T-helper 17 cell (primary cell): ENCODE measurements around the gene ABCA1. TPM values are rescaled to one million over a fixed set of nuclear protein-coding genes. Genes with fewer than 3 reads are reported as not detected.

Experiments used
- ATAC-seq: fragments of 150-1000 bp; cut with Tn5 transposase; 2 replicates; pipeline ENCODE4 v1.10.0; 2021; ENCODE audit warnings: mild to moderate bottlenecking, moderate library complexity
- DNase-seq, 3 donors: peaks; one replicate each; pipeline versions ENCODE4 v3.0.0 to v3.0.0-alpha.2; 2020 to 2021
- H3K9me3 ChIP-seq: one replicate; pipeline ENCODE4 v1.7.0; 2013; ENCODE audit warnings: low read length, mild to moderate bottlenecking; ENCODE audit not compliant: control insufficient read depth, poor library complexity, severe bottlenecking
- H3K27ac Mint-ChIP-seq: one replicate; pipeline ENCODE4 v1.8.0; 2022; ENCODE audit warnings: mild to moderate bottlenecking, moderate library complexity, mixed read lengths
- H3K27me3 Mint-ChIP-seq: one replicate; pipeline ENCODE4 v1.8.0; 2022; ENCODE audit warnings: mixed read lengths
- H3K36me3 Mint-ChIP-seq: one replicate; pipeline ENCODE4 v1.8.0; 2022; ENCODE audit warnings: low read depth, mixed read lengths
- H3K4me1 Mint-ChIP-seq: one replicate; pipeline ENCODE4 v1.8.0; 2022; ENCODE audit warnings: mild to moderate bottlenecking, mixed read lengths
- H3K4me3 Mint-ChIP-seq: one replicate; pipeline ENCODE4 v1.8.0; 2022; ENCODE audit warnings: mild to moderate bottlenecking, moderate library complexity, mixed read lengths
- total RNA-seq, 4 donors: library from RNA in 2 of 4; stranded (reverse) in 2 of 4; gene quantifications; one replicate each; pipeline ENCODE4 v1.2.3 and lab custom pipeline; 2022 to 2026

ABCA1 gene
- total RNA-seq, 2 donors from 2014 or later = 16.0 to 18.9 TPM

GRCh38 chr9:104747565-104748358 is 180.2 kb downstream of the ABCA1 start, which contains the start of gene NIPSNAP3A:
Gene NIPSNAP3A (plus strand): TSS chr9:104747683. CDS start chr9:104747793, 110 bp downstream.
- peaks cover 20% of the 10 kb centered on the region for H3K4me1 Mint-ChIP-seq
- peak; percentile 79 to 81 (median 79) for DNase-seq
- H3K9me3 ChIP-seq = no peaks in the 10 kb centered on the region
- H3K36me3 Mint-ChIP-seq = no peaks in the 10 kb centered on the region
- H3K4me3 Mint-ChIP-seq = peak within 1 kb of the TSS; percentile 98
- no peaks in the 10 kb centered on the region for H3K27me3 Mint-ChIP-seq
- peak; percentile 89 for ATAC-seq
- H3K27ac Mint-ChIP-seq = peak within 1 kb of the TSS; percentile 98

GRCh38 chr9:104747245-104747564 is 180.8 kb downstream of the ABCA1 start:
- no peaks in the 10 kb centered on the region for H3K9me3 ChIP-seq
- peak overlapping the region; percentile 98 for H3K4me3 Mint-ChIP-seq
- peaks cover 20% of the 10 kb centered on the region for H3K4me1 Mint-ChIP-seq
- H3K36me3 Mint-ChIP-seq = no peaks in the 10 kb centered on the region
- ATAC-seq (no peak), DNase-seq (no peak)
- H3K27me3 Mint-ChIP-seq = no peaks in the 10 kb centered on the region
- H3K27ac Mint-ChIP-seq = peak overlapping the region; percentile 98

GRCh38 chr9:104746798-104747197 is 181.2 kb downstream of the ABCA1 start:
- no peaks in the 10 kb centered on the region for H3K27me3 Mint-ChIP-seq
- H3K9me3 ChIP-seq = no peaks in the 10 kb centered on the region
- peak overlapping the region; percentile 98 for H3K27ac Mint-ChIP-seq
- DNase-seq (no peak), ATAC-seq (no peak)
- peaks cover 20% of the 10 kb centered on the region for H3K4me1 Mint-ChIP-seq
- peak overlapping the region; percentile 98 for H3K4me3 Mint-ChIP-seq
- H3K36me3 Mint-ChIP-seq = no peaks in the 10 kb centered on the region

DNA sequence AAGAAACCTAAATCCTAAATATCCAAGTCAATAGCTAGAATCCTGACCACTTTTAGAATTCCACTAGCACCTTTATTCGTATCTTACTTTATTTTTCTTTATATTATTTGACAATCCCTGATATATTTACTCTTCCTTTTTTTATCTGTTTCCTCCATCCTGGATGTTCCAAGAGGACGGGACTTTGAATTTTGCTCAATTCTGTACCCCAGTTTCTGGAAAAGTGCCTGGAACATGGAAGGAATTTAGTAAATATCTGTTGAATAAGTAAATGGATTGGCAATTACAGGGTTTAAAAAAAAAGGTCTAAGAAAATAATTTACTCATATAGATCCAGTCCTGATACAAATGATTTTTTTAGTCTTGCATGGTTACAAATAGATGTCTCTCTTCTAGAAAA is 181.7 kb downstream of the ABCA1 start:
- peak overlapping the region; percentile 98 for H3K27ac Mint-ChIP-seq
- ATAC-seq (no peak), DNase-seq (no peak)
- peaks cover 20% of the 10 kb centered on the region for H3K4me1 Mint-ChIP-seq
- H3K9me3 ChIP-seq = no peaks in the 10 kb centered on the region
- no peaks in the 10 kb centered on the region for H3K36me3 Mint-ChIP-seq
- no peaks in the 10 kb centered on the region for H3K27me3 Mint-ChIP-seq
- H3K4me3 Mint-ChIP-seq = peak overlapping the region; percentile 7

GRCh38 chr9:104745852-104746251 is 182.1 kb downstream of the ABCA1 start:
- H3K4me3 Mint-ChIP-seq = no peak overlapping the region
- H3K27me3 Mint-ChIP-seq = no peaks in the 10 kb centered on the region
- ATAC-seq = no peak

DNA sequence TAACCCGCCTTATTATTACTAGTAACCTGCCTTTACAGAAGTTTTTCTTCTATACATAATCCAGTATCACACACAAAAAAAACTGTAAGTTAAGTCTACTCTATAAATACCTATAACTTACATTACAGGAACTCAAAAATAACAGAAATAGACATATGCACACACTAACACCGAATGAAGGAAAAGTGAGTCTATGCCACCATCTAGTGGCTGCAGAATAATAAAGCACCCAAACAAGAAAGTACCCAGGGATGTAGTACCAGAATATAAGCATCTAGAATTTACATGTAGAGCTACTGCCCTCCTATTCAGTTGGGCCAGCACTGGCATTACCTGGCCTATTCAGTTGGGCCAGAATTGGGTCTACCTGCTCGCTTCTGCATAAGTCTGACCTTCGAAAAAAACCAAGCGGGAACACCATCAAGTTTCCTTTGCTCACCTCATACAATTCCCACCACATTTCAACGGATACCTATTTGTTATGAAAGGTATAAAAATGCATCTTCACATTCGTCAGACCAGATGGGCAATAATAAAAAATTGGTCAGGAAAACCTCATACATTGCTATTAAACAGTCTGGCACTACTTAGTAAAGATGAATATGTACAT is 184.5 kb downstream of the ABCA1 start:
- H3K4me3 Mint-ChIP-seq = no peak overlapping the region
- DNase-seq (peak in 1 of 3 donors; percentile 13), ATAC-seq (peak; percentile 28)
- H3K27me3 Mint-ChIP-seq = no peaks in the 10 kb centered on the region
- H3K4me1 Mint-ChIP-seq = peaks cover 13% of the 10 kb centered on the region
- H3K9me3 ChIP-seq = no peaks in the 10 kb centered on the region
- no peaks in the 10 kb centered on the region for H3K36me3 Mint-ChIP-seq
- no peak overlapping the region for H3K27ac Mint-ChIP-seq

More at GRCh38 chr9:104745852-104746251, 182.1 kb downstream of the ABCA1 start:
- no peaks in the 10 kb centered on the region for H3K9me3 ChIP-seq
- Mint-ChIP-seq H3K36me3 (no peaks in the 10 kb centered on the region), H3K27ac (peak overlapping the region; percentile 98), H3K4me1 (peaks cover 20% of the 10 kb centered on the region)
- no peak for DNase-seq

- no peak overlapping the region for H3K4me3 Mint-ChIP-seq
- peaks cover 2% of the 10 kb centered on the region for H3K4me1 Mint-ChIP-seq
- H3K27ac Mint-ChIP-seq = no peak overlapping the region
- DNase-seq (no peak), ATAC-seq (no peak)
- H3K27me3 Mint-ChIP-seq = no peaks in the 10 kb centered on the region
- H3K9me3 ChIP-seq = no peaks in the 10 kb centered on the region
- H3K36me3 Mint-ChIP-seq = no peaks in the 10 kb centered on the region
Observed at GRCh38 chr9:104740621-104741020, 187.3 kb downstream of the ABCA1 start.

DNA sequence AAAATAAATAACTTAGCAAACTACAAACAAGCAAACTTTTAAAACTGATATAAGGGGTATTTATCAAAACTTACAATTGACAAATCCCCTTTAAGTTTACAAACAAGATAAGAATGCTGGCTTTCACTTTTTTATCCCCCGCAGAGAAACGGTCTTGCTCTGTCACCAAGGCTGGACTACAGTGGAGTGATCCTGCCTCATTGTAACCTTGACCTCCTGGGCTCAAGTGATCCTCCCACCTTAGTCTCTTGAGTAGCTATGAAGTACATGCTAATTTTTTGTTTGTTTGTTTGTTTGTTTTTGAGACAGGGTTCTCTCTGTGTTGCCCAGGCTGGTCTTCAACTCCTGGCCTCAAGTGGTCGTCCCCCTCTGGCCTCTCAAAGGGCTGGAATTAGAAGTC is 189.5 kb downstream of the ABCA1 start:
- peaks cover 2% of the 10 kb centered on the region for H3K4me1 Mint-ChIP-seq

More for the DNA sequence above, 189.5 kb downstream of the ABCA1 start:
- Mint-ChIP-seq H3K4me3 (no peak overlapping the region), H3K27me3 (no peaks in the 10 kb centered on the region), H3K36me3 (no peaks in the 10 kb centered on the region), H3K27ac (no peak overlapping the region)
- no peak for DNase-seq
- no peaks in the 10 kb centered on the region for H3K9me3 ChIP-seq
- ATAC-seq = no peak

Other genes with a start within 250 kb of the ABCA1 start
- gene OR13D1, start 233.6 kb downstream of the ABCA1 start, total RNA-seq = not detected
- gene NIPSNAP3A, start 180.5 kb downstream of the ABCA1 start, total RNA-seq = 1 to 10 TPM; 8.3 to 8.8 TPM
- gene NIPSNAP3B, start 164.0 kb downstream of the ABCA1 start, total RNA-seq = 1 to 10 TPM; 1.1 to 1.5 TPM